ENCODE measurements around the gene COL23A1.
"Not testable (repeated sequence)": the region's sequence is repeated elsewhere in the genome, so short reads cannot be mapped to it uniquely, and the experiment has no call there.

Gene COL23A1

DNA sequence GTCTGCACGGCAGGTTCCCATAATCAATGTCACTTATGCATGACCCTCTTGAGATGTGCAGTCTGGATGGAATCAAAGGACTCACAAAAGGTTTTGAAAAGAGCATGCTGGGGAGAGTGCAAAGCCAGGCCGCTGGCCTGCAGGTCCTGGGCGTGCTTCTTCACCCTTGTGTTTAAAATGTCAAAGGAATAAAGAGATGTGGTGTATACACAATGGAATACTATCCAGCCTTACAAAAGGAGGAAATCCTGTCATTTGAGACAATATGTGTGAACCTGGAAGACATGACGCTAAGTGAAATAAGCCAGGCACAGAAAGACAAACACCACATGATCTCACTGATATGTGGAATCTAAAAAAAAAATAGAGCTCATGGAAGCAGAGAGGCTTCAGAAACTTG lies 220.1 kb downstream of the COL23A1 start:
- DNase-seq, result no peak

DNA sequence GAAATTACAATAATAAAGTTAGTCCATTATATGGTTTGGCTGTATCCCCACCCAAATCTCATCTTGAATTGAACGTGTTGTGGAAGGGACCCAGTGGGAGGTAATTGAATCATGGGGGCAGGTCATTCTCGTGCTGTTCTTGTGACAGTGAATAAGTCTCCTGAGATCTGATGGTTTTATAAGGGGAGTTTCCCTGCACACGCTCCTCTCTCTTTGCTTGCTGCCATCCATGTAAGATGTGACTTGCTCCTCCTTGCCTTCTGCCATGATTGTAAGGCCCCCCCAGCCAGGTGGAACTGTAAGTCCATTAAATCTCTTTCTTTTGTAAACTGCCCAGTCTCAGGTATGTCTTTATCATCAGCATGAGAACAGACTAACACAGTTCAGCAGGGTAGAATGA lies 220.7 kb downstream of the COL23A1 start:
- DNase-seq, result not testable (repeated sequence)

DNA sequence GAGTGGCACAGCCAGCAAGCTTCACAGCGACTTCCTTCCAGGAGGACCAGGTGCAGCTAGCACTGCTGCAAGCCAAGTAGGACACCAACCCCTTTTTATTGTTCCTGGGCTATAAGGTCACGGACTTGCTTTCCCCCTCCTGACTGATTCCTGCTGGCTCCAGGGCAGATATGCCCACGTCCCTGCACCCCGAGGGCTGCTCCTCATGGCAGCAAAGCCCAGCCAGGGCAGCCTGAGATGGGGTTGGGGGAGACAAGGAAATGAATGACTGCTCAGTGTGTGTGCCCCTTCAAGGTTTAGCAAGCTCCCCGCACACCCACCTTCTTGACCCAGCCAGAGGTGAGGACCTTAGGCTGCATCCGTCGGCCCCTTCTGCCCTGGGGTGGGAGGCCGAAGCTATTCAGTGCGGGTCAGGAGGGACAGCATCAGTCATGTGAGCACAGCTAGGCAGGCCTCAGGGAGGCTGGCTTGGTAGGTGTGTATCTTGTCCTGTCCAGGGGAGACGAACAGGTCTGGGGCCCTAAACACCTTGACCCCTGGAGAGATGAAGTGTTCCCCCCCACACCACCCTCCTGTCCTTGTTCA lies 221.4 kb downstream of the COL23A1 start:
- no peak for DNase-seq

DNA sequence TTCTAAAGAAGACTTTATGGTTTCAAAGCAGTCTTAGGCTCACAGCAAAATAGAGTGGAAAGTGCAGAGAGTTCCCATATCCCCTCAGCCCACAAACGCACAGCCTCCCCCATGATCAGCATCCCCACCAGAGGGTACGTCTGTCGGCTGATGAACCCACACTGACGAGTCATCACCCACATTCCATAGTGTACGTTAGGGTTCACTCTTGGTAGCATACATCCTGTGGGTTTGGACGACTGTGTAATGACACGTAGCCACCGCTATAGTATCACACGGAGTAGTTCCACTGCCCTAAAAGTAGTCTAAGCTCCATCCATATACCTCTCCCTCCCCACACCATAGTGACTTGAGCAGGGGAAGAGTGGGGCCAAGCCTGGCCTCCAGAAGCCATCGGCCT lies 221.9 kb downstream of the COL23A1 start:
- DNase-seq, result no peak

DNA sequence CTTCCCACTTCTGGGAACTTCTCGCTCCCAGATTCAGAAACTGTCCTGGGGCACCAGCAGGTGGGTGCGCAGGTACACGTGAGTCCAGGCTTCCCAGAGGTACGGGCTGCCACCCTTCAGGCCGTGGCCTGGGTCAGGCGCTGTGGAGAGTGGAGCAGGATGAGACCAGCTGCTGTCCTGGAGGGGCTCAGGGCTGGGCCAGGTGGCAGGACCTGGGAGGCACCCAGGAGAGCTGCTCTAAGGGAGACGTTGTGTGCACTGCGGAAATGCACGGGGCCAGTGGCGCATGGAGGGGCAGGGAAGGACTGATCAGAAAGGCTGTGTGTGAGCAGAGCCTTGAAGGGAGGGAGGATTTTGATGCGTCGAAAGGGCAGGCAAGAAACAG lies 222.5 kb downstream of the COL23A1 start:
- no peak for DNase-seq

DNA sequence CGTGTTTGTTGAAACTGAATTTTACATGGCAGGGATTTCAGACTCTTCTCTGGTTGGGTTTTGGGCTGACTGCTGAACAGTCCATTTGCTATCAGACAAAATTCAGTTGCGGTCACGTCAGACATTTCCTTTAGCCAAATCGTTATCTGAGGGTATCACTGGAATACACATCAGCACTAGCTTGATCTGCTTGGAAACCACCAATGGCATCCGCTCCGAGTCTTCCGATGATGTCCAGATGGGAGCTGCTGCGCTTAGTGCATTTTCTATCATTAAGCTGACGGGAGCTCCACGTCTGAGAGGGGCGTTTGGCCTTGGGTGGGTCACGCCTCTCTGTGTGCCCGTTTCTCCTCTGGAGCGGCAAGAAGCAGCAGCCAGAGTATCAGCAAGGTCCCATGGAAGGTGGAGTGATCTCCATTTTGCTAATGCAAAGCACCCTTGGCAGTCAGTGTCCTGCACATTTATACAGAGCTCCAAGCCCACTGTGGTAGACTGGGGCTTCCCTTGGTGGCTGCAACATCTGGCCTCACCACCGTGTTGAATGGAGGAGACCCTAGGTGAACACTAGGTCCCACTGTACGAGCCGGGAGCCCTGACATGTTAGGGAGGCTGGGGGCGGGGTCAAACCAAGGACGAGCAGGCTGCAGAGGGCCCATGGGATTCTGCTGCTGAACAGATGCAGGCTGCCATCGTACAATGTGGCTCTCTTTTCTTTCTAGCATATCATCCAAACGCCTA lies 223.0 kb downstream of the COL23A1 start:
- no peak for DNase-seq

DNA sequence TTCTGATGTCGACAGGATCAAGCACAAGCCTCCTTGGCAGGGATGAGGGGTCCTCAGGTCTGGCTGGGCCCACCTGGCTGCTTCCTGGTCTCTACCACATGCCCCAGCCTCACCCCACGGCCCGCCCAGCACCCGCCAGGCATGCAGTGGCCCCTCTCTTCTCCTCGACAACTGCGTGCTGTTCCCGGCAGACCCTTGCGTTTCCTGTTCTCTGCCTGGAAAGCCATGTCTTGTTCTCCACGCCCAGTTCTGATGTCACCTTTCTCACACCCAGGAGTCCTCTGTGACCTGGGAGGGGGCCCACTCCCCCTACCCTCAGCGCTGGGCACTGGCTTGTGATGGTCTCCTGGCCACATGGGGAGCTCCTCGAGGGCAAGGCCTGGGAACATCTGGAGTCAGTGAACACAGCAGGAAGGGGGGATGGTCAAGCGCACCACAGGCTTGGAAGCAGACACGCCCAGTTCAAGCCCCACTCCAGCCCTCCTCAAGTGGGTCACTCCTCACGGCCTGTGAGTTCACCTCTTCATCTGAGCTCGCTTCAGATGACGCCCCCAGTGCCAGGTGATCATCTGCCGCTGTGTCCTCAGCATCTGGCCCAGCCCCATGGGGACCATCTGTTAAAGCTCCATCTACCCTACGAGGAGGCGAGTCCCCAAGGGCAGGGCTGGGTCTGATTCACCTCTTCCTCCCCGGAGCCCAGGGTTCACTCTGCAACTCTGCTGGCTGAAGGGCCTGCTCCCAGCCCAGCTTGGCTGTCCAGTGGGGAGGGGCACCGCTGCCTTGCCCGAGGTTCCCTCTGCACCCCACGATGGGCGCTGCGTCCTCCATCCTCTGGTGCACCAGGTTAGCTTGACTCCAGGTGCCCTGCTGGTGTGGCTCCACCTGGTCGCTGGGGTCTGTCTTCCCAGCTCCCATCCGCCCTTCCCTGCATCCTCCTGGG lies 224.4 kb downstream of the COL23A1 start:
- DNase-seq, result no peak

DNA sequence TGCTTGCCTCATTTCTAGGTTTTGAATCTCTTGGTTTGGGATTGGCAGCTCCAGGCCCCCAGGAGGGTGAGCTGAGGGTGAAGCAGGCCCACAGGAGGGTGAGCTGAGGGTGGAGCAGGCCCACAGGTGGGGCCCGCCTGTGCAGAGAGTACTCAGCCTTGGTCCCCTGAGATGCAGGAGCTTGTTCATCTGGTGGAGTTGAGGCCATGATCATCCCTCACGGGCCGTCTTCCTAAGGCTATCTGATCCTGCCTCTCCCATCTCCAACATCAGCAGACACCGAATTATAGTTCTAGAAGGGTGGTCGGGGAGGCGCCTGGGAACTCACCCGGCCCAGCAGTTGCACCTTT lies 225.9 kb downstream of the COL23A1 start:
- DNase-seq, result no peak

DNA sequence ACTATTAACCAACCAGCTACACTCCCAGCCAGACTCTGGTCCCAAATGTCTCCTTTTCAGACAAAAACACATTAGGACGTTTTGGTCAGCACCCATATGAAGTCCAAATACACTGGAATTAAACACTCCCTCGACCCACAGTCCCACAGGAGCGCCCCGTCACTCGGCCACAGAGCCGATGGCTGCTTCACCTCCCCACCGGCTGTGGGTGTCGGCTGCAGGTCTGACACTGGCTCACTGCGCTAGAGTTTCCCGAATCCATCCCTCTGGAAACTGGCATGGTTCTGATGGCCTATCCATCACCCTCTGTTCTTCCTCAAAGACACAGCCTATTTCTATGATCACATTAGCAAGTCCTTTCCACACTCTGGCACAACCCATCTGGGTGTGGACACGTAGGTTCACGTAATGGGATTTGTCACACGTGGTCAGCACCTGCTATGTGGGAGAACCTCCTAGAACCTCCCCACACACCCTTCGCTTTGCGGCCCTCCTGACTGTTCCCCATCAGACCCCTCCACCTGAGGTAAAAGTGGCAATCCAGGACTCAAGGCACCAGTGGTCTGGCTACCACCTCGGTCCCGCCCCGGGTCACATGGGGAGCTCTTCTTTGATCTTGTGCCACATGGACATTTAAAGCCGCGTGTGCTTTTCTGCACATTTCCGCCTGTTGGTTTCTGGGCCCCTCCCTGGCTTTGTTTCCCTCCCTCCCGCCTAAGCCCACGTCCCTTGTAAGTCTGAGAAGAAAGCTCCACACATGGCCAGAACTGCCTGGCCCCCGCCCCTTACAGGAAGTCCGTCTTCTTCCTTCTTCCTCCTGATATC lies 226.5 kb downstream of the COL23A1 start:
- no peak for DNase-seq

DNA sequence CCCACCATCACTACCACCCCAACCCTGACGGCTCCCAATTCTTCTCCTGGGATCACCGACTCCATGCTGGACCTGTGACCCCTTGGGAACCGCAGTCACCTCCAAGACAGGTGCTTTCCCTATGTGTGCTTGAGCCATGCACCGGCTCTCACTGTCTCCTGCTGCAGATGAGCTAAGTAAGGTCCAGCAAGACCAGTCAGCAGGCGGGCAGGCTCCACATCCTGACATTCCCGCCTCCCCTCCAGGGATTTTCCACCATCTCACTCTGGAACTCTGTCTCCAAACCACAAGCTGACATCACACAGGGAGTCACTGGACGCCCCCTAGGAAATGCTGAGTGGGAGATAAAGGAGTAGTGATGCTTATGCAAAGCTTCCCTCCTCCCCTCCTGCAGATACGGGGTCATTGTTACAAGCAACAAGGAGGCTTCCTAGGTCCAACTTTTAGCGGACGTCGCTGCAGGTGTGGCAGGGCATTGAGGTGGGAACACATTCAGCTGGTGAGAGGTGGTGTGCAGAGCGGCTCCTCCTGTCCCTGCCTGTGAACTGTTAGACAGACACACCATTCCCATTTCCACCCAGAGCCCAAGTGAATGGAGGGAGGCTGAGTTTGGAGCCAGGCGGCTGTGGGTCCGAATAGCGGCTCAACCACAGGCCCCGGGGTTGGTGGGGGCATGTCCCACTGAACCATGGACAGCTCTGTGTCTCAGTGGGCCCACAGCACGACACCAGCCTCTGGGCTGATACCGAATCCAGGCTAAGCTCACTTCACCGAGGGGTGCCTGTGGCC lies 228.3 kb downstream of the COL23A1 start:
- DNase-seq, result no peak

DNA sequence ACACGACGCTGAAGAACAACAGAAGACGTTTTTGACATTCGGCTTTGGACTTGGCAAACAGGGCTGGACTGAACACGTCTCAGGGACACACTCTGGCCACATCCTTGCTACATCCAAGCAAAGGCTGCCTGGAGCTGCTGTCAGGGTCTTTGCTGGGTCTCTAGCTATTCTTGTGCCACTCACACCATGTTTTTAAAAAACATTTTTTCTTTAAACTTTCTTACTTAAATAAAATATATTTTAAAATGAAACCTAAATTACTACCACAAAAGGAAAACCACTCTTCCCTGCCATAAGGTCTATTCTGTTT lies 229.3 kb downstream of the COL23A1 start:
- DNase-seq, result no peak

DNA sequence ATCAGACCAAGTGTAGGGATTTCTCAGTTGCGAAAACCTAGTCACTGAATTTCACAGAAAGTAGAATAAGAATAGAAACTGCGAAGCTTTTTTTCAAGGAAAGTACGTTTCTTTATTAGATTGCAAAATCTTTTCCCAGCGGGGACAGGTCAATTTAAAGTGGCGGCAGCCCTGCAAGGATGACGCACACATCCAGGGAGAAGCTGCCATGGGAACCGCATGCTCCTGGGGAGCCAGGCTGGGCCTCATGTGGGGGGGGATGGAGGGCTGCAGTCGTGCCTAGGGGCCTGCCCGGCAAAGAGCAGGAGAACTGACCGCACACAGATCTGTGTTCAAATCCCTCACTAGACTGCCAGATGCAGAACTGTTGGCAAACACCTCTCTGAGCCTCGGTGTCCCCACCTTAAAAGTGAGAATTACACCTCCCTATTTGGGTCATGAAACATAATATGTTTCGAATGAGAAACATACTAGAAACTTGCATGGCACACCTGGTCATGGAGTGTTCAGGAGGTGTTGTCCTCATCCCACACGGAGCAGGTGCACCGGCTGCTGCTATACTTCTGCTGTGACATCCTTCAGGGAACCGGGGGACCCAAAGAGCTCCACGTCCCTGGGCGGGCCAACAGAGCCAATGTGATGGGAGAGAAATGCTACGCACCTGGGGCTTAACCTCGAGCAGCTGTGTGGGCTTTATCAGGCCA lies 229.8 kb downstream of the COL23A1 start:
- DNase-seq, result no peak

DNA sequence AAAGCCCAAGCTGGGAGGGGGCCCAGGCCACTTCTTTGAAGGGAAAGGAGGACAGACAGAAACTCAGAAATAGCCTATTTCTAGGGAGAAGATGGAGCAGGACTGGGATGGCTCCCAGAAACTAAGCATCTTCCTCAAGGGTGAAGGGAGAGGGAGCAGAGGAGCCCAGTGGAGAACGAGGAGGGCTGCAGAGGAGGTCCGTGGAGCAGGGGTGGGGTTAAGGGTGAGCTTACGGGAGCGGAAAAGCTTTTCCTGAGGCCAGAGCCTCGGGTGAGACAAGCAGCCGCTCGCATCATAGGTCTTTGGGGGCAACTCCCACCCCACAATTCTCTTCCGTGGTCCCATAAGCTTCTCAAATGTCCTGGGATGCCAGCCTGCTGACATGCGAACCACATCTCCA lies 230.5 kb downstream of the COL23A1 start:
- DNase-seq, result no peak

DNA sequence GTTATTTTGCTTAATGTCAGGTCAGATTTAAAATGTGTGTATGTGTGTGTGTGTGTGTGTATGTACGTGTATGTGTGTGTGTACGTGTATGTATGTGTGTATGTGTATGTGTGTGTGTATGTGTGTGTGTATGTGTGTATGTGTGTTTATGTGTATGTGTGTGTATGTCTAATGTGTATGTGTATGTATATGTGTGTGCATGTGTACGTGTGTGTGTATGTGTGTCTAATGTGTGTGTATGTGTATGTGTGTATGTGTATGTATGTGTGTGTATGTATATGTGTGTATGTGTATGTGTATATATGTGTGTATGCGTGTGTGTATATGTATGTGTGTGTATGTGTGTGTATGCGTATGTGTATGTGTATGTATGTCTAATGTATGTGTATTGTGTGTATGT lies 232.5 kb downstream of the COL23A1 start:
- DNase-seq, result no peak

DNA sequence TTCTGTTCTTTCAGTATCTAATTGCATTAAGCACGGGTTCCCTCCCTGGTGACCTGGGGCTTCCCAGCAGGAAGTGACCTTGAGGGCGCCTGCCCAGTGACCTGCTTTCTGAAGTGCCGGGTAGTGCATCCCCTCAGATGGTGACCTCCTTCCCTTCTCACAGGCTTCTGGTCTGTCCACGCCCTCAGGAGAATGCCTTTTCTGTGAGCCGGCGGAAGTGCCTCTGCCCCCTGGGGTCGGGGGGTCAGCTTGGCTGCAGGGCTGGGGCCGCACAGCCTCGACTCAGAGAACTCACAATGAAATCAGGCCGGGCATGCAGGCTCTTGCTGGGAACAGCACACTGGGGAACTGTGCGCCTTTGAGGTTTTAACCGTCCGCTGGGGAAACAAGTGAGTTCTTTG lies 233.1 kb downstream of the COL23A1 start:
- DNase-seq, result no peak

DNA sequence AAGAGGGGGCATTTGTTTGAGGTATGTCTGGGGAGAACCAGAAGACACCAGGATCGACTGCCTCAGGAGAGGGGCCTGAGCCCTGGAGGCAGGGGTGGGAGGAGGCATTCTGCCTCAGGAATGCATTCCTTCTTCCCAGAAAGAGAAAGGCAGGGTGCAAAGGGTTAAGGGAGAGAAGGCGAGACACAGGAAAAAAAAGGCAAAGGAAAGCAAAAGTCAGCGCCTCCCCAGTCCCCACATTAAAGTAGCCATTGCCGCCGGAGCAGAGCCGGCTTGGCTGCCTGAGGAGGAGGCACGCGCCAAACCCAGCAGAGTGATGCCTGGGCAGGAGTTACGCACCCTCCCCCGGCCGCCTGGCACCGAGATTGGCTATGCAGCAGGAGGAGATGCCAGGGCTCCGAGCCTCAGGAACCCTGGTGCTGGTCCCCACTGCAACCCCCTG lies 233.7 kb downstream of the COL23A1 start:
- DNase-seq, result no peak

DNA sequence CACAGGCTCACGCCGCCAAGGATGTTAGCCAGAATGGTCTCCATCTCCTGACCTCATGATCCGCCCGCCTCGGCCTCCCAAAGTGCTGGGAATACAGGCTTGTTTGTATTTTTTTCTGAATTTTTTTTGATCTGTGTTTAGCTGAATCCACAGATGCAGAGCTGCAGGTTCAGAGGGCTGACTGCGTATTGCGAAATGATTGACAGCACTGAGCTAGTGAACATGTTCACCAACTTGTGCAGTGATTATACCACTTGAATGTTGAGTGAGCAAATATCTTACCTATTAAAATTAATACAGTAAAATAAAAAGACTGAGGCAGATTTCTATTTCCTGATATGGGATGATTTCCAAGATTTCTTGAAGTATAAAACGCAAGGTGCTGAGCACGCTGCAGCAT lies 234.5 kb downstream of the COL23A1 start:
- no peak for DNase-seq

DNA sequence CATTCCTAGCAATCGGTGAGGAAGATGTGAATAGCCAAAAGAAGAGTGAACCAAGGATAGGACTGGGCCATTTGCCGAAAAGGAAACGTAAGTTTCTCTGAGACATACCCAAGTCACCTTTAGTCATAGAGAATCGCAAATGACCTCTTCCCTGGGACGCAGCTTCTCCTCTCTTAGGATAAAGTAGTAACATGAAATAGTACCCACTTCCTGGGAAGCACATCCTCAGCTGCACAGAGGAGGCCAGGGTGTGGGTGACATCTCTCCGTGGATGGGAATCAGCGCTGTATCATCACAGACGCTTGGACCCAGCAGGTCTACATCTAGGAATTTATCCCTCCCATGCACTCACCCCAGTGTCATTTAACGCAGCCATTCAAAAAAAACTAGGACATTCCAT lies 236.7 kb downstream of the COL23A1 start:
- DNase-seq, result no peak

DNA sequence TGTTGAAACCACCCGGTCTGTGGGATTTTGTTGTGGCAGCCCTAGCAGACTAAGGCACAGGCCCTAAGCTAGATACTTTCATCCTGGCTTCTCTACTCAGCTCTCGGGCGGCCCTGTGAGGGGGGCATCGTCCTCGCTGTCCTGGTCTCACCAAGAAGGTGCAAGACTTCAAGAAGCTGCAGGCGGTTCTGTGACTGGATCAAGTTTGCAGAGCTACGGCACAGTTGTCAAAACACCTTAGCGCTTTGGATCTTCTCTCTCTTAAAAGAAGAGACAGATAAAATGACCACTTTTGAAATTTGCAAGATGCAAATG lies 238.2 kb downstream of the COL23A1 start:
- no peak for DNase-seq

DNA sequence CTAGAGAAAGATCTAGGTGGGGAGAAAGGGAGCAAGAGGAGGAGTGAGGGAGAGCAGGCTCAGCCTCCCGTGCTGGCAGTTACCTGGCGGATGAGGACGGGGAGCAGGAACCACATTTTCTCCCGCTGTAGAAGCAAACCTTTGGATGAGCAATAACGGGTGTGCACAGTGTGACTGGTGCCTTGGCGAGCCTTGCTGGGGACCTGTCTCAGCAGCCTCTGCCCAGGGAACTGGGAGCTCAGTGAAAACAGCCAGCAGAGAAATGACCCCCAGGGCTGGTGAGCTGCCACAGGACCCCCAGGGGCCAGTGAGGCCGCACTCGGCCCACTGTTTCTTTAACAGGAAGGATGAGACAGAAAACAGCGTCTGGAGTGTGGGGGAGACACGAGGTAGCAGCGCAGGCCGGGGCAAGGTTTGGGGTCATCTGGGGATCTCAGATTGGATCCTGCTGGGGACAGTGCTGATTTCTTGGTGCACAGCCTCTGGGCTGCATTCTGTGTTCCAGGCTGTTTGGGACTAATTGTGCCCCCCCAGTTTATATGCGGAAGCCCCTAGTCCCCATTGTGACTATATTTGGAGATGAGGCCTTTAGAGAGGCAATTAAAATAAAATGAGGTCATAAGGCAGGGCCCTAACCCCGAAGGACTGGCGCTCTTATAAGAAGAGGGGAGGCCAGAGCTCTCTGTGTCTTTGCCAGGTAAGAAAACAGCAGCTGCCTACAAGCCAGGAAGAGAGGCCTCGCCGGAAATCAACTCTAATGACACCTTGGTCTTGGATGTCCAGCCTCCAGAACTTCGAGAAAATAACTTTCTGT lies 238.8 kb downstream of the COL23A1 start:
- no peak for DNase-seq

Measured in NCI-H524 treated with DMSO at 0.1 percent for 48 hours (cell line).